Neural cell (in vitro differentiated cells): ENCODE measurements around the gene ADCY1. TPM values are rescaled to one million over a fixed set of nuclear protein-coding genes. Genes with fewer than 3 reads are reported as not detected.

ENCODE experiments used
- H2AFZ ChIP-seq: fragments of 200-600, 300-800 bp; sonication (generic), shearing (Covaris generic); 2 replicates; pipeline ENCODE4 v1.6.0; 2014; ENCODE audit warnings: low read depth, mild to moderate bottlenecking, antibody characterized with exemption, low read length, moderate library complexity
- H3F3A ChIP-seq: fragments of 200-600 bp; shearing (Covaris generic); 2 replicates; pipeline ENCODE4 v1.6.1; 2016; ENCODE audit warnings: mild to moderate bottlenecking, moderate library complexity, mixed read lengths, antibody characterized with exemption, low read length; ENCODE audit not compliant: insufficient read depth, poor library complexity, severe bottlenecking
- H3K27ac ChIP-seq: fragments of 200-600, 300-800 bp; sonication (generic), shearing (Covaris generic); 2 replicates; pipeline ENCODE4 v1.5.1; 2014; ENCODE audit warnings: mild to moderate bottlenecking, low read length, moderate library complexity
- H3K27me3 ChIP-seq: fragments of 300-800, 200-600 bp; sonication (generic), shearing (Covaris generic); 2 replicates; pipeline ENCODE4 v1.6.0; 2014; ENCODE audit warnings: mild to moderate bottlenecking, low read depth, low read length, moderate library complexity; ENCODE audit not compliant: insufficient read depth
- H3K36me3 ChIP-seq: fragments of 300-800, 200-600 bp; sonication (generic), shearing (Covaris generic); 2 replicates; pipeline ENCODE4 v1.5.1; 2014; ENCODE audit warnings: mild to moderate bottlenecking, antibody characterized with exemption, low read length, moderate library complexity; ENCODE audit not compliant: insufficient read depth
- H3K4me2 ChIP-seq: fragments of 300-800, 200-600 bp; sonication (generic), shearing (Covaris generic); 2 replicates; pipeline ENCODE4 v1.6.0; 2014; ENCODE audit warnings: mild to moderate bottlenecking, low read length
- H3K4me3 ChIP-seq: fragments of 300-800, 200-600 bp; sonication (generic), shearing (Covaris generic); 2 replicates; pipeline ENCODE4 v1.5.1; 2014; ENCODE audit warnings: mild to moderate bottlenecking, low read length, moderate library complexity
- H3K79me2 ChIP-seq: fragments of 200-600 bp; shearing (Covaris generic); replicated peaks from 2 replicates; pipeline ENCODE4 v1.6.0; 2014; ENCODE audit warnings: mild to moderate bottlenecking, low read length, moderate library complexity; ENCODE audit not compliant: insufficient read depth
- H3K9ac ChIP-seq: fragments of 300-800, 200-600 bp; sonication (generic), shearing (Covaris generic); 2 replicates; pipeline ENCODE4 v1.6.1; 2016; ENCODE audit warnings: mild to moderate bottlenecking, low read length, mixed read lengths
- H3K9me2 ChIP-seq: fragments of 200-600 bp; shearing (Covaris generic); 2 replicates; pipeline ENCODE4 v1.6.1; 2016; ENCODE audit warnings: mild to moderate bottlenecking, low read length, mixed read lengths; ENCODE audit not compliant: insufficient read depth
- H3K9me3 ChIP-seq: fragments of 200-600, 300-800 bp; sonication (generic), shearing (Covaris generic); 2 replicates; pipeline ENCODE4 v1.6.1; 2016; ENCODE audit warnings: mild to moderate bottlenecking, mixed run types, low read length, moderate library complexity, mixed read lengths
- H4K20me1 ChIP-seq: fragments of 200-600 bp; shearing (Covaris generic); 2 replicates; pipeline ENCODE4 v1.6.1; 2016; ENCODE audit warnings: mild to moderate bottlenecking, mixed run types; ENCODE audit not compliant: insufficient read depth
- EP300 ChIP-seq: fragments of 450-650 bp; conservative IDR thresholded peaks from 2 replicates; pipeline ENCODE4 v1.6.1; 2014; ENCODE audit warnings: antibody characterized with exemption, mild to moderate bottlenecking, moderate library complexity; ENCODE audit not compliant: poor library complexity, severe bottlenecking
- EZH2 ChIP-seq: fragments of 200-600, 300-800 bp; shearing (Covaris generic), sonication (generic); IDR thresholded peaks from 2 replicates; pipeline ENCODE4 v1.6.1; 2014; ENCODE audit warnings: antibody characterized with exemption, low read length, borderline replicate concordance, mild to moderate bottlenecking; ENCODE audit not compliant: insufficient read depth, poor library complexity, severe bottlenecking
- MXI1 ChIP-seq: fragments of 450-650 bp; conservative IDR thresholded peaks from 2 replicates; pipeline ENCODE4 v1.6.1; 2014; ENCODE audit warnings: antibody characterized with exemption, mild to moderate bottlenecking; ENCODE audit not compliant: poor library complexity, severe bottlenecking
- POLR2AphosphoS5 ChIP-seq: IDR thresholded peaks from 2 replicates; pipeline ENCODE4 v1.6.1; 2012
- SMC3 ChIP-seq: fragments of 450-650 bp; conservative IDR thresholded peaks from 2 replicates; pipeline ENCODE4 v1.6.1; 2014; ENCODE audit warnings: antibody characterized with exemption, mild to moderate bottlenecking, moderate library complexity; ENCODE audit not compliant: poor library complexity
- TAF1 ChIP-seq: IDR thresholded peaks from 2 replicates; pipeline ENCODE4 v1.6.1; 2012; ENCODE audit warnings: low read depth
- polyA plus RNA-seq: library from polyadenylated mRNA; depleted of rRNA; stranded (reverse); fragments of >200 nt; gene quantifications from 2 replicates; pipeline ENCODE4 v1.2.3, GENCODE V29; 2014
- TF ChIP-seq, protein P1 (sequence below): IDR thresholded peaks from 2 replicates; pipeline ENCODE4 v1.6.1; 2012; ENCODE audit warnings: borderline replicate concordance
- TF ChIP-seq, protein P2 (sequence below): fragments of 450-650 bp; IDR thresholded peaks from 2 replicates; pipeline ENCODE4 v1.5.1; 2014; ENCODE audit warnings: antibody characterized with exemption, mild to moderate bottlenecking, moderate library complexity; ENCODE audit not compliant: poor library complexity, severe bottlenecking

Gene ADCY1
- polyA plus RNA-seq, 1 donor from 2014 or later: 14.8 TPM

DNA sequence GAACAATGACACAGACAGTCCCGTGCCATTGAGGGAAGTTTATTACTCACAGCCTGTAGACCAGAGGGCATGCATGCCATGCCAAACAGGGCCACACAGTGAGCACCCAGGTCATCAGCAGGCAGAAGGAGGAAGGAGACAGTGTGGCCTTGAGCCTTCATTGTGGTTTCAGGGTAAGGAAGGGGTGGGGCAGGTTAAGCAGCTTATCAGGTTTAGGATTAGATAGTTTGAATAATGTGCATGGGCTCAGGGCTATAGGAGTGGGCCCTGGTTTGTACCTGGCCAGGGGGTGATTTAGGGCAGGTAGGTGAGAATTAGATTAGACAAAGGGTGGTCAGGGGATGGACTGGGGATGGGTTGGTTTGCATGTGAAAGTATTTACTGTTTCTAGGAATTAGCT, 67.9 kb downstream of the ADCY1 start:
- H2AFZ ChIP-seq: no peak overlapping the region
- TF ChIP-seq POLR2AphosphoS5 (no peak), SMC3 (no peak), MXI1 (no peak), EZH2 (no peak), TAF1 (no peak), EP300 (no peak)
- TF ChIP-seq, protein P1, sequence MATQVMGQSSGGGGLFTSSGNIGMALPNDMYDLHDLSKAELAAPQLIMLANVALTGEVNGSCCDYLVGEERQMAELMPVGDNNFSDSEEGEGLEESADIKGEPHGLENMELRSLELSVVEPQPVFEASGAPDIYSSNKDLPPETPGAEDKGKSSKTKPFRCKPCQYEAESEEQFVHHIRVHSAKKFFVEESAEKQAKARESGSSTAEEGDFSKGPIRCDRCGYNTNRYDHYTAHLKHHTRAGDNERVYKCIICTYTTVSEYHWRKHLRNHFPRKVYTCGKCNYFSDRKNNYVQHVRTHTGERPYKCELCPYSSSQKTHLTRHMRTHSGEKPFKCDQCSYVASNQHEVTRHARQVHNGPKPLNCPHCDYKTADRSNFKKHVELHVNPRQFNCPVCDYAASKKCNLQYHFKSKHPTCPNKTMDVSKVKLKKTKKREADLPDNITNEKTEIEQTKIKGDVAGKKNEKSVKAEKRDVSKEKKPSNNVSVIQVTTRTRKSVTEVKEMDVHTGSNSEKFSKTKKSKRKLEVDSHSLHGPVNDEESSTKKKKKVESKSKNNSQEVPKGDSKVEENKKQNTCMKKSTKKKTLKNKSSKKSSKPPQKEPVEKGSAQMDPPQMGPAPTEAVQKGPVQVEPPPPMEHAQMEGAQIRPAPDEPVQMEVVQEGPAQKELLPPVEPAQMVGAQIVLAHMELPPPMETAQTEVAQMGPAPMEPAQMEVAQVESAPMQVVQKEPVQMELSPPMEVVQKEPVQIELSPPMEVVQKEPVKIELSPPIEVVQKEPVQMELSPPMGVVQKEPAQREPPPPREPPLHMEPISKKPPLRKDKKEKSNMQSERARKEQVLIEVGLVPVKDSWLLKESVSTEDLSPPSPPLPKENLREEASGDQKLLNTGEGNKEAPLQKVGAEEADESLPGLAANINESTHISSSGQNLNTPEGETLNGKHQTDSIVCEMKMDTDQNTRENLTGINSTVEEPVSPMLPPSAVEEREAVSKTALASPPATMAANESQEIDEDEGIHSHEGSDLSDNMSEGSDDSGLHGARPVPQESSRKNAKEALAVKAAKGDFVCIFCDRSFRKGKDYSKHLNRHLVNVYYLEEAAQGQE: no peak
- TF ChIP-seq, protein P2, sequence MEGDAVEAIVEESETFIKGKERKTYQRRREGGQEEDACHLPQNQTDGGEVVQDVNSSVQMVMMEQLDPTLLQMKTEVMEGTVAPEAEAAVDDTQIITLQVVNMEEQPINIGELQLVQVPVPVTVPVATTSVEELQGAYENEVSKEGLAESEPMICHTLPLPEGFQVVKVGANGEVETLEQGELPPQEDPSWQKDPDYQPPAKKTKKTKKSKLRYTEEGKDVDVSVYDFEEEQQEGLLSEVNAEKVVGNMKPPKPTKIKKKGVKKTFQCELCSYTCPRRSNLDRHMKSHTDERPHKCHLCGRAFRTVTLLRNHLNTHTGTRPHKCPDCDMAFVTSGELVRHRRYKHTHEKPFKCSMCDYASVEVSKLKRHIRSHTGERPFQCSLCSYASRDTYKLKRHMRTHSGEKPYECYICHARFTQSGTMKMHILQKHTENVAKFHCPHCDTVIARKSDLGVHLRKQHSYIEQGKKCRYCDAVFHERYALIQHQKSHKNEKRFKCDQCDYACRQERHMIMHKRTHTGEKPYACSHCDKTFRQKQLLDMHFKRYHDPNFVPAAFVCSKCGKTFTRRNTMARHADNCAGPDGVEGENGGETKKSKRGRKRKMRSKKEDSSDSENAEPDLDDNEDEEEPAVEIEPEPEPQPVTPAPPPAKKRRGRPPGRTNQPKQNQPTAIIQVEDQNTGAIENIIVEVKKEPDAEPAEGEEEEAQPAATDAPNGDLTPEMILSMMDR: no peak
- H4K20me1 ChIP-seq: no peaks in the 10 kb centered on the region
- H3K36me3 ChIP-seq: no peaks in the 10 kb centered on the region
- H3K9ac ChIP-seq: no peak overlapping the region
- H3K4me3 ChIP-seq: no peak overlapping the region
- no peak overlapping the region for H3K27ac ChIP-seq
- H3K4me2 ChIP-seq: no peak overlapping the region
- no peaks in the 10 kb centered on the region for H3F3A ChIP-seq
- H3K79me2 ChIP-seq: no peaks in the 10 kb centered on the region
- H3K9me3 ChIP-seq: no peaks in the 10 kb centered on the region
- no peaks in the 10 kb centered on the region for H3K27me3 ChIP-seq
- no peaks in the 10 kb centered on the region for H3K9me2 ChIP-seq

- H3K4me3 ChIP-seq: no peak overlapping the region
- no peaks in the 10 kb centered on the region for H3K9me3 ChIP-seq
- H3K9ac ChIP-seq: no peak overlapping the region
- TF ChIP-seq, protein P2: no peak
- TF ChIP-seq EP300 (no peak), EZH2 (no peak), TAF1 (no peak)
- no peaks in the 10 kb centered on the region for H3K9me2 ChIP-seq
- no peaks in the 10 kb centered on the region for H3K27me3 ChIP-seq
- no peak overlapping the region for H3K27ac ChIP-seq
- H4K20me1 ChIP-seq: no peaks in the 10 kb centered on the region
- no peaks in the 10 kb centered on the region for H3K79me2 ChIP-seq
- no peaks in the 10 kb centered on the region for H3K36me3 ChIP-seq
- no peak overlapping the region for H3K4me2 ChIP-seq
- no peak overlapping the region for H2AFZ ChIP-seq
- H3F3A ChIP-seq: no peaks in the 10 kb centered on the region
Measured at GRCh38 chr7:45643630-45644029, 69.5 kb downstream of the ADCY1 start.
